Muscle layer of duodenum (tissue), 2 donors: ENCODE data around the gene OGDH.

ENCODE experiments used
- H3K27ac ChIP-seq: one replicate; pipeline ENCODE4 v1.7.0; 2013; ENCODE audit warnings: mild to moderate bottlenecking, low read length
- H3K27me3 ChIP-seq: one replicate; pipeline ENCODE4 v1.7.0; 2013; ENCODE audit warnings: low read depth, mild to moderate bottlenecking, control low read depth, low read length
- H3K36me3 ChIP-seq, 2 donors: one replicate each; pipeline ENCODE4 v1.7.0; 2013; ENCODE audit warnings: low read length in 2 of 2, control low read depth in 1 of 2, mild to moderate bottlenecking in 1 of 2; ENCODE audit not compliant: insufficient read depth in 2 of 2, control insufficient read depth in 1 of 2
- H3K4me1 ChIP-seq, 2 donors: one replicate each; pipeline ENCODE4 v1.7.0; 2013; ENCODE audit warnings: low read length in 2 of 2, mild to moderate bottlenecking in 2 of 2, control low read depth in 1 of 2, moderate library complexity in 1 of 2; ENCODE audit not compliant: insufficient read depth in 2 of 2, control insufficient read depth in 1 of 2
- H3K4me3 ChIP-seq, 2 donors: one replicate each; pipeline ENCODE4 v1.7.0; 2013; ENCODE audit warnings: low read length in 2 of 2, low read depth in 1 of 2, mild to moderate bottlenecking in 1 of 2
- H3K9me3 ChIP-seq, 2 donors: one replicate each; pipeline ENCODE4 v1.7.0; 2013; ENCODE audit warnings: low read length in 2 of 2, control low read depth in 1 of 2, mild to moderate bottlenecking in 1 of 2; ENCODE audit not compliant: control insufficient read depth in 1 of 2
- donor health status: healthy.

Gene OGDH

GRCh38 chr7:44678471-44679179 lies 72.2 kb downstream of the OGDH start:
- no peaks in the 10 kb centered on the region for H3K4me1 ChIP-seq
- H3K4me3 ChIP-seq = no peak overlapping the region
- peaks cover 43 to 78% of the 10 kb centered on the region in 2 donors for H3K36me3 ChIP-seq
- no peak overlapping the region for H3K27ac ChIP-seq
- H3K27me3 ChIP-seq = no peaks in the 10 kb centered on the region
- H3K9me3 ChIP-seq = no peaks in the 10 kb centered on the region

- H3K4me3 ChIP-seq = no peak overlapping the region
- H3K27me3 ChIP-seq = no peaks in the 10 kb centered on the region
- no peaks in the 10 kb centered on the region for H3K9me3 ChIP-seq
- no peaks in the 10 kb centered on the region for H3K4me1 ChIP-seq
- H3K27ac ChIP-seq = no peak overlapping the region
- H3K36me3 ChIP-seq = peaks cover 28 to 61% of the 10 kb centered on the region in 2 donors
Observed at GRCh38 chr7:44681645-44682044, 75.2 kb downstream of the OGDH start.

- Histone ChIP-seq H3K4me1 (no peaks in the 10 kb centered on the region), H3K9me3 (no peaks in the 10 kb centered on the region), H3K27me3 (no peaks in the 10 kb centered on the region), H3K4me3 (no peak overlapping the region), H3K36me3 (peaks cover 20 to 40% of the 10 kb centered on the region in 2 donors), H3K27ac (no peak overlapping the region)
Observed at GRCh38 chr7:44685723-44686122, 79.3 kb downstream of the OGDH start.

GRCh38 chr7:44689427-44689826 lies 83.0 kb downstream of the OGDH start:
- H3K27me3 ChIP-seq = no peaks in the 10 kb centered on the region
- no peak overlapping the region for H3K4me3 ChIP-seq
- peaks cover 23 to 34% of the 10 kb centered on the region in 2 donors for H3K36me3 ChIP-seq
- no peaks in the 10 kb centered on the region for H3K9me3 ChIP-seq
- H3K27ac ChIP-seq = no peak overlapping the region
- no peaks in the 10 kb centered on the region for H3K4me1 ChIP-seq

GRCh38 chr7:44693641-44694313 lies 87.3 kb downstream of the OGDH start:
- H3K27me3 ChIP-seq = no peaks in the 10 kb centered on the region
- H3K4me3 ChIP-seq = no peak overlapping the region
- no peaks in the 10 kb centered on the region for H3K4me1 ChIP-seq
- peaks cover 55 to 71% of the 10 kb centered on the region in 2 donors for H3K36me3 ChIP-seq
- no peak overlapping the region for H3K27ac ChIP-seq
- no peaks in the 10 kb centered on the region for H3K9me3 ChIP-seq

GRCh38 chr7:44694326-44694725 lies 87.9 kb downstream of the OGDH start:
- Histone ChIP-seq H3K27ac (no peak overlapping the region), H3K4me3 (no peak overlapping the region), H3K9me3 (no peaks in the 10 kb centered on the region), H3K36me3 (peaks cover 55 to 77% of the 10 kb centered on the region in 2 donors), H3K27me3 (no peaks in the 10 kb centered on the region), H3K4me1 (no peaks in the 10 kb centered on the region)

- H3K27ac ChIP-seq = no peak overlapping the region
- H3K4me1 ChIP-seq = no peaks in the 10 kb centered on the region
Observed at GRCh38 chr7:44694766-44695165, 88.3 kb downstream of the OGDH start.

GRCh38 chr7:44695756-44696155 lies 89.3 kb downstream of the OGDH start:
- H3K27ac ChIP-seq = no peak overlapping the region
- no peaks in the 10 kb centered on the region for H3K27me3 ChIP-seq
- H3K36me3 ChIP-seq = peaks cover 57 to 82% of the 10 kb centered on the region in 2 donors
- H3K4me1 ChIP-seq = no peaks in the 10 kb centered on the region
- no peak overlapping the region for H3K4me3 ChIP-seq
- no peaks in the 10 kb centered on the region for H3K9me3 ChIP-seq

More at GRCh38 chr7:44694766-44695165, 88.3 kb downstream of the OGDH start:
- no peak overlapping the region for H3K4me3 ChIP-seq
- no peaks in the 10 kb centered on the region for H3K9me3 ChIP-seq
- peaks cover 57 to 81% of the 10 kb centered on the region in 2 donors for H3K36me3 ChIP-seq
- no peaks in the 10 kb centered on the region for H3K27me3 ChIP-seq

- H3K27ac ChIP-seq = no peak overlapping the region
- no peaks in the 10 kb centered on the region for H3K9me3 ChIP-seq
- H3K27me3 ChIP-seq = no peaks in the 10 kb centered on the region
- H3K4me1 ChIP-seq = no peaks in the 10 kb centered on the region
- peaks cover 57 to 91% of the 10 kb centered on the region in 2 donors for H3K36me3 ChIP-seq
- H3K4me3 ChIP-seq = no peak overlapping the region
Observed at GRCh38 chr7:44696728-44697127, 90.3 kb downstream of the OGDH start.

GRCh38 chr7:44697136-44698045 lies 91.0 kb downstream of the OGDH start:
- peaks cover 53 to 92% of the 10 kb centered on the region in 2 donors for H3K36me3 ChIP-seq
- no peak overlapping the region for H3K4me3 ChIP-seq

GRCh38 chr7:44698046-44698580 lies 91.7 kb downstream of the OGDH start:
- H3K9me3 ChIP-seq = no peaks in the 10 kb centered on the region
- H3K27ac ChIP-seq = no peak overlapping the region
- no peak overlapping the region for H3K4me3 ChIP-seq
- peaks cover 51 to 90% of the 10 kb centered on the region in 2 donors for H3K36me3 ChIP-seq
- no peaks in the 10 kb centered on the region for H3K27me3 ChIP-seq
- no peaks in the 10 kb centered on the region for H3K4me1 ChIP-seq

More at GRCh38 chr7:44697136-44698045, 91.0 kb downstream of the OGDH start:
- no peaks in the 10 kb centered on the region for H3K27me3 ChIP-seq
- no peaks in the 10 kb centered on the region for H3K4me1 ChIP-seq
- H3K27ac ChIP-seq = no peak overlapping the region
- H3K9me3 ChIP-seq = no peaks in the 10 kb centered on the region
